Sigmoid colon (tissue), 4 donors: ENCODE data around the gene FCN3.

ENCODE experiments used
- CTCF ChIP-seq, 4 experiments: fragments of 450-650 bp in 3 of 4; fragments of 200-600 bp in 1 of 4; IDR thresholded peaks; one replicate each; pipeline ENCODE4 v1.5.1; 2016 to 2019; ENCODE audit warnings: antibody characterized with exemption in 4 of 4, mild to moderate bottlenecking in 3 of 4, moderate library complexity in 2 of 4
- EP300 ChIP-seq, 4 donors: sonication (generic); formaldehyde crosslinking; IDR thresholded peaks; one replicate each; pipeline ENCODE4 v1.6.1; 2017; ENCODE audit warnings: antibody characterized with exemption in 4 of 4
- POLR2A ChIP-seq, 2 donors: fragments of 450-650 bp; IDR thresholded peaks; one replicate each; pipeline ENCODE4 v1.6.1; 2016; ENCODE audit warnings: antibody characterized with exemption in 2 of 2, mild to moderate bottlenecking in 2 of 2, moderate library complexity in 2 of 2

DNA sequence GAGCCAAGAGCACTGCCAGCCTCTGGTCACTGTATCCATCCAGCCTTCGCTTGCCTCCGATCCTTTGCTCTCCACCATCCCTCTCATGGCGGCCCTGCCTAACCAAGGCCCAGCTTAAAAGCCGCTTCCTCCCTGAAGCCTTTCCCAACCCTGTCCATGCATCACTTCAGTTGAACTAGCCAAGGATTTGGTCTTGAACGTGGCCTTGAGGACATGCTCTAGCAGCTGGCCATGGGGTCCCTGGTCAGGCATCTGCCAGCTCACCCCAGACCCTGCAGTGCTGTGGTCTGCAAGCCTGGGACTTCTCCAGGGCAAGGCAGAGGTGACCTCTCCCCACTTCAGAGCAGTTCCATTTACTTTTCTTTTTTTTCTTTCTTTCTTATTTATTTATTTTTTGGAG is 37.9 kb downstream of the FCN3 start:
- TF ChIP-seq CTCF (IDR thresholded peaks at IDR 0.05) (no peak), POLR2A (IDR thresholded peaks at IDR 0.05) (no peak), EP300 (IDR thresholded peaks at IDR 0.05) (no peak)
